H1 (cell line): Measurements from ENCODE around the gene NBDY. TPM values are rescaled to one million over a fixed set of nuclear protein-coding genes. Genes with fewer than 3 reads are reported as not detected.

Experiments
- CTCF ChIA-PET: fragments of 300-600 bp; sonication (Branson Sonifier 250); formaldehyde crosslinking; loops from one replicate; lab custom pipeline; 2021; ENCODE audit not compliant: partially characterized antibody; lab: Charles Lee
- POLR2A ChIA-PET: fragments of 300-600 bp; sonication (Branson Sonifier 250); formaldehyde crosslinking; loops from one replicate; lab custom pipeline; 2021; ENCODE audit warnings: inconsistent platforms; ENCODE audit not compliant: partially characterized antibody; lab: Charles Lee
- DNase-seq, 2 experiments: peaks; one replicate each; pipeline versions ENCODE4 v3.0.0 to v3.0.0-alpha.2; 2010 to 2022; ENCODE audit warnings: low spot score in 2 of 2, low read depth in 1 of 2, mixed read lengths in 1 of 2
- FAIRE-seq: peaks from 2 replicates; lab custom pipeline; 2011; peaks lifted over from hg19 to GRCh38; lab: Jason Lieb, UNC
- H2AFZ ChIP-seq: 2 replicates; pipeline ENCODE4 v1.8.1; 2012; ENCODE audit warnings: low read length, inconsistent platforms
- H2AK5ac ChIP-seq: 2 replicates; pipeline ENCODE4 v1.6.1; 2013; ENCODE audit warnings: low read depth, low read length
- H2BK120ac ChIP-seq: replicated peaks from 2 replicates; pipeline ENCODE3; 2013; ENCODE audit warnings: low read depth, low read length, inconsistent platforms
- H2BK12ac ChIP-seq: 2 replicates; pipeline ENCODE4 v1.6.1; 2013; ENCODE audit warnings: low read depth, low read length
- H2BK15ac ChIP-seq: 2 replicates; pipeline ENCODE4 v1.6.1; 2013; ENCODE audit warnings: low read length
- H2BK20ac ChIP-seq: 2 replicates; pipeline ENCODE4 v1.6.1; 2013; ENCODE audit warnings: low read length
- H2BK5ac ChIP-seq: 2 replicates; pipeline ENCODE4 v1.6.1; 2013; ENCODE audit warnings: low read depth, low read length
- H3K14ac ChIP-seq: 2 replicates; pipeline ENCODE4 v1.6.1; 2013; ENCODE audit warnings: inconsistent platforms; ENCODE audit not compliant: insufficient read length
- H3K18ac ChIP-seq: 2 replicates; pipeline ENCODE4 v1.6.1; 2013; ENCODE audit warnings: low read length; ENCODE audit errors: extremely low read depth
- H3K23ac ChIP-seq: 2 replicates; pipeline ENCODE4 v1.6.1; 2013; ENCODE audit warnings: inconsistent platforms; ENCODE audit not compliant: insufficient read length
- H3K23me2 ChIP-seq: 2 replicates; pipeline ENCODE4 v1.6.1; 2013; ENCODE audit warnings: low read depth, low read length
- H3K27ac ChIP-seq: 2 replicates; pipeline ENCODE4 v1.6.1; 2011; ENCODE audit warnings: low read depth, low read length, inconsistent platforms
- H3K27me3 ChIP-seq, 4 experiments: replicated peaks in 1 of 4; 1 replicate in 1 of 4; 2 replicates in 3 of 4; pipeline versions ENCODE4 v1.6.1 to v1.8.1; 2011 to 2013; ENCODE audit warnings: low read length in 3 of 4, mild to moderate bottlenecking in 3 of 4, inconsistent platforms in 2 of 4, mixed read lengths in 2 of 4, moderate library complexity in 1 of 4; ENCODE audit not compliant: control insufficient read depth in 3 of 4, insufficient read depth in 3 of 4; ENCODE audit errors: extremely low read depth in 1 of 4
- H3K36me3 ChIP-seq, 4 experiments: 2 replicates each; pipeline versions ENCODE4 v1.6.1 to v1.8.1; 2011 to 2013; ENCODE audit warnings: mild to moderate bottlenecking in 4 of 4, low read length in 3 of 4, moderate library complexity in 2 of 4, control low read depth in 1 of 4, inconsistent platforms in 1 of 4; ENCODE audit not compliant: insufficient read depth in 4 of 4, control insufficient read depth in 2 of 4
- H3K4ac ChIP-seq: replicated peaks from 2 replicates; pipeline ENCODE3; 2013; ENCODE audit warnings: low read length, low read depth, mixed read lengths, inconsistent platforms; ENCODE audit not compliant: insufficient read length
- H3K4me1 ChIP-seq, 4 experiments: replicated peaks in 1 of 4; 1 replicate in 1 of 4; 2 replicates in 3 of 4; pipeline versions ENCODE4 v1.6.1 to v1.8.1; 2011 to 2013; ENCODE audit warnings: low read length in 3 of 4, inconsistent platforms in 2 of 4, mixed read lengths in 1 of 4; ENCODE audit not compliant: insufficient read depth in 4 of 4, control insufficient read depth in 3 of 4
- H3K4me2 ChIP-seq, 2 experiments: 2 replicates each; pipeline versions ENCODE4 v1.6.1 to v1.8.1; 2011 to 2013; ENCODE audit warnings: low read depth in 2 of 2, low read length in 2 of 2, control low read depth in 1 of 2, inconsistent platforms in 1 of 2, mild to moderate bottlenecking in 1 of 2; ENCODE audit not compliant: insufficient read depth in 1 of 2
- H3K4me3 ChIP-seq, 4 experiments: fragments of 200-600, 300-600 bp in 1 of 4; sonication (generic), shearing (Covaris generic), sonication (Bioruptor Twin) in 1 of 4; 2 replicates each; pipeline versions ENCODE4 v1.5.1 to v1.8.1; 2011 to 2016; ENCODE audit warnings: low read length in 4 of 4, low read depth in 3 of 4, control low read depth in 2 of 4, inconsistent platforms in 2 of 4, mild to moderate bottlenecking in 2 of 4, mixed read lengths in 1 of 4, moderate library complexity in 1 of 4; ENCODE audit not compliant: insufficient read depth in 2 of 4; ENCODE audit errors: extremely low read depth in 1 of 4
- H3K56ac ChIP-seq: replicated peaks from 2 replicates; pipeline ENCODE3; 2013; ENCODE audit warnings: low read depth, mild to moderate bottlenecking, mixed read lengths, low read length, inconsistent platforms; ENCODE audit not compliant: insufficient read length
- H3K79me1 ChIP-seq: 2 replicates; pipeline ENCODE4 v1.6.1; 2013; ENCODE audit warnings: low read depth, low read length, control low read depth
- H3K79me2 ChIP-seq, 2 experiments: 2 replicates each; pipeline versions ENCODE4 v1.6.1 to v1.8.1; 2012 to 2013; ENCODE audit warnings: low read length in 2 of 2, mild to moderate bottlenecking in 2 of 2, inconsistent platforms in 1 of 2; ENCODE audit not compliant: insufficient read depth in 2 of 2, control insufficient read depth in 1 of 2
- H3K9ac ChIP-seq, 4 experiments: replicated peaks in 1 of 4; 1 replicate in 1 of 4; 2 replicates in 3 of 4; pipeline versions ENCODE4 v1.6.1 to v1.8.1; 2011 to 2013; ENCODE audit warnings: low read depth in 3 of 4, low read length in 3 of 4, control low read depth in 2 of 4, mild to moderate bottlenecking in 2 of 4, moderate library complexity in 2 of 4, inconsistent platforms in 1 of 4; ENCODE audit errors: extremely low read depth in 1 of 4
- H3K9me3 ChIP-seq, 2 experiments: 2 replicates each; pipeline versions ENCODE4 v1.6.1 to v1.8.1; 2012 to 2013; ENCODE audit warnings: mild to moderate bottlenecking in 2 of 2, moderate library complexity in 2 of 2, control low read depth in 1 of 2, inconsistent platforms in 1 of 2, low read depth in 1 of 2, low read length in 1 of 2, mixed read lengths in 1 of 2; ENCODE audit not compliant: insufficient read depth in 2 of 2
- H4K20me1 ChIP-seq, 2 experiments: replicated peaks in 1 of 2; 2 replicates each; pipeline versions ENCODE3 to v1.8.1; 2011 to 2013; ENCODE audit warnings: inconsistent platforms in 2 of 2, low read length in 2 of 2, mild to moderate bottlenecking in 1 of 2; ENCODE audit not compliant: insufficient read depth in 2 of 2, control insufficient read depth in 1 of 2
- H4K5ac ChIP-seq: 2 replicates; pipeline ENCODE4 v1.6.1; 2013; ENCODE audit warnings: low read length, low read depth, mixed read lengths, inconsistent platforms; ENCODE audit not compliant: insufficient read length
- H4K8ac ChIP-seq: 2 replicates; pipeline ENCODE4 v1.8.0; 2013; ENCODE audit warnings: mild to moderate bottlenecking, moderate library complexity, low read length, inconsistent platforms; ENCODE audit not compliant: insufficient read depth; ENCODE audit errors: extremely low read depth
- H4K91ac ChIP-seq: replicated peaks from 2 replicates; pipeline ENCODE3; 2013; ENCODE audit warnings: low read length, mixed read lengths, inconsistent platforms; ENCODE audit not compliant: insufficient read length
- BCL11A ChIP-seq, 2 experiments: IDR thresholded peaks; one replicate each; pipeline ENCODE4 v1.6.1; 2011; ENCODE audit warnings: low read depth in 2 of 2, low read length in 2 of 2, mild to moderate bottlenecking in 2 of 2
- JUN ChIP-seq: IDR thresholded peaks from 2 replicates; pipeline ENCODE4 v1.6.1; 2011; ENCODE audit warnings: low read depth, mild to moderate bottlenecking, improper control_type of control experiment, low read length
- POLR2A ChIP-seq, 2 experiments: IDR thresholded peaks; 1 replicate in 1 of 2; 2 replicates in 1 of 2; pipeline ENCODE4 v1.6.1; 2011; ENCODE audit warnings: low read depth in 2 of 2, low read length in 2 of 2, mild to moderate bottlenecking in 2 of 2; ENCODE audit errors: control extremely low read depth in 1 of 2
- POLR2AphosphoS5 ChIP-seq: IDR thresholded peaks from 2 replicates; pipeline ENCODE4 v1.6.1; 2011; ENCODE audit warnings: low read depth, low read length
- ZNF274 ChIP-seq: IDR thresholded peaks from 2 replicates; pipeline ENCODE4 v1.7.0; 2012; ENCODE audit warnings: low read length, borderline replicate concordance; ENCODE audit errors: extremely low read depth
- WGBS, 2 experiments: shearing (Covaris generic) in 1 of 2; methylation state at CpG; one replicate each; pipeline versions ENCODE4 v1.1.6 to v1.1.7; 2013 to 2015; ENCODE audit warnings: low lambda C conversion rate in 2 of 2, mixed read lengths in 2 of 2, inconsistent platforms in 1 of 2, low coverage in 1 of 2, missing lambda C conversion rate in 1 of 2; ENCODE audit not compliant: insufficient replicate concordance in 2 of 2, insufficient coverage in 1 of 2, insufficient read length in 1 of 2; ENCODE audit errors: extremely low coverage in 1 of 2, missing lambda C conversion rate in 1 of 2; 5-methylcytosine and 5-hydroxymethylcytosine counted together
- polyA plus RNA-seq, 7 experiments: library from polyadenylated mRNA; depleted of rRNA in 3 of 7; stranded (reverse) in 5 of 7; unstranded in 2 of 7; fragments of >200 nt in 5 of 7; fragments of 200-250 nt in 2 of 7; gene quantifications; 1 replicate in 5 of 7; 2 replicates in 1 of 7; 4 replicates in 1 of 7; pipeline versions ENCODE4 v1.2.1 to v1.2.3, GENCODE V29; 2011 to 2013; ENCODE audit warnings: missing spikeins in 2 of 7, mixed read lengths in 2 of 7
- total RNA-seq: library from RNA; stranded (reverse); fragmentation: NEBNext Ultra II Directional; extraction: Animal tissue kit (Norgen Biotek cat#: 25700); gene quantifications from 2 replicates; pipeline ENCODE4 v1.2.1, GENCODE V29; 2021
- TF ChIP-seq, protein P1 (sequence below): IDR thresholded peaks from 2 replicates; pipeline ENCODE4 v1.6.1; 2011; ENCODE audit warnings: low read length, improper control_type of control experiment

Gene NBDY
- total and polyA plus RNA-seq, 2 of the 8 experiments (the other 6 are each of a cell fraction or from before 2014, with no cell fraction given) = 42.3 to 57.8 TPM

- Histone ChIP-seq H3K4me1 (no peaks in the 10 kb centered on the region), H2BK120ac (no peak overlapping the region), H4K8ac (no peak overlapping the region), H3K4ac (no peak overlapping the region), H3K9me3 (no peaks in the 10 kb centered on the region), H3K79me2 (no peaks in the 10 kb centered on the region), H3K23ac (no peak overlapping the region), H3K79me1 (no peaks in the 10 kb centered on the region), H2AK5ac (no peak overlapping the region), H3K23me2 (no peaks in the 10 kb centered on the region), H3K18ac (no peak overlapping the region), H3K36me3 (no peaks in the 10 kb centered on the region), H3K56ac (no peak overlapping the region), H4K20me1 (no peaks in the 10 kb centered on the region), H3K9ac (no peak overlapping the region), H4K91ac (no peak overlapping the region), H3K27me3 (no peaks in the 10 kb centered on the region), H4K5ac (no peak overlapping the region), H2BK12ac (no peak overlapping the region), H3K4me3 (no peak overlapping the region), H2BK5ac (no peak overlapping the region), H2BK15ac (no peak overlapping the region), H3K4me2 (no peak overlapping the region), H3K27ac (no peak overlapping the region), H2BK20ac (no peak overlapping the region), H2AFZ (no peak overlapping the region), H3K14ac (no peak overlapping the region)
- DNase-seq = no peak
- ChIA-PET CTCF (no interaction called here), POLR2A (no interaction called here)
- no peak for FAIRE-seq
- TF ChIP-seq POLR2AphosphoS5 (no peak), POLR2A (IDR thresholded peaks at IDR 0.05; ENCODE audit: control extremely low read depth in 1 of 2, low read depth in 2 of 2, low read length in 2 of 2) (no peak), BCL11A (IDR thresholded peaks at IDR 0.05; ENCODE audit: low read depth in 2 of 2, low read length in 2 of 2) (no peak), ZNF274 (no peak), JUN (no peak)
- TF ChIP-seq, protein P1, sequence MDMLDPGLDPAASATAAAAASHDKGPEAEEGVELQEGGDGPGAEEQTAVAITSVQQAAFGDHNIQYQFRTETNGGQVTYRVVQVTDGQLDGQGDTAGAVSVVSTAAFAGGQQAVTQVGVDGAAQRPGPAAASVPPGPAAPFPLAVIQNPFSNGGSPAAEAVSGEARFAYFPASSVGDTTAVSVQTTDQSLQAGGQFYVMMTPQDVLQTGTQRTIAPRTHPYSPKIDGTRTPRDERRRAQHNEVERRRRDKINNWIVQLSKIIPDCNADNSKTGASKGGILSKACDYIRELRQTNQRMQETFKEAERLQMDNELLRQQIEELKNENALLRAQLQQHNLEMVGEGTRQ = no peak
- 89% methylated on average over 2 of the region's 2 CpGs; no CpG with 5 or more reads in 1 of the 2 experiments for WGBS, 2 experiments
Observed at GRCh38 chrX:56860888-56861287, 131.8 kb downstream of the NBDY start.
